HEK293 (cell line): ENCODE measurements around the gene CENPVL1.
A peak's percentile ranks its signal among the peaks of the same experiment; 100 is the strongest.

Experiments used
- EGR2 ChIP-seq: fragments of 450-650 bp; formaldehyde crosslinking; IDR thresholded peaks from 2 replicates; pipeline ENCODE4 v1.5.1; 2016; ENCODE audit warnings: low read depth, missing biosample characterization, missing genetic modification characterization
- MZF1 ChIP-seq: fragments of 450-650 bp; formaldehyde crosslinking; IDR thresholded peaks from 2 replicates; pipeline ENCODE4 v1.5.1; 2017; ENCODE audit warnings: missing biosample characterization, missing genetic modification characterization, borderline replicate concordance
- SCRT2 ChIP-seq: fragments of 450-650 bp; formaldehyde crosslinking; IDR thresholded peaks from 2 replicates; pipeline ENCODE4 v1.5.1; 2016; ENCODE audit warnings: missing biosample characterization, missing genetic modification characterization
- SETDB1 ChIP-seq: IDR thresholded peaks from one replicate; pipeline ENCODE4 v1.6.1; 2017; ENCODE audit warnings: mild to moderate bottlenecking, low read length, moderate library complexity, mixed read lengths; ENCODE audit not compliant: insufficient read length
- TCF7L2 ChIP-seq: IDR thresholded peaks from 2 replicates; pipeline ENCODE4 v1.6.1; 2011; ENCODE audit warnings: low read depth, mild to moderate bottlenecking, inconsistent platforms, low read length, moderate library complexity, borderline replicate concordance
- ZNF175 ChIP-seq: fragments of 450-650 bp; formaldehyde crosslinking; IDR thresholded peaks from 2 replicates; pipeline ENCODE4 v1.5.1; 2016; ENCODE audit warnings: missing biosample characterization, missing genetic modification characterization
- ZNF184 ChIP-seq: fragments of 450-650 bp; IDR thresholded peaks from 2 replicates; pipeline ENCODE4 v1.5.1; 2018; ENCODE audit warnings: missing biosample characterization, mild to moderate bottlenecking, missing genetic modification characterization
- ZNF211 ChIP-seq: fragments of 450-650 bp; formaldehyde crosslinking; IDR thresholded peaks from 2 replicates; pipeline ENCODE4 v1.5.1; 2016; ENCODE audit warnings: low read depth, missing biosample characterization, missing genetic modification characterization
- ZNF302 ChIP-seq: fragments of 450-650 bp; formaldehyde crosslinking; IDR thresholded peaks from 2 replicates; pipeline ENCODE4 v1.5.1; 2016; ENCODE audit warnings: missing biosample characterization, missing genetic modification characterization, low read depth
- ZNF404 ChIP-seq: fragments of 450-650 bp; formaldehyde crosslinking; IDR thresholded peaks from 2 replicates; pipeline ENCODE4 v1.5.1; 2017; ENCODE audit warnings: missing biosample characterization, missing genetic modification characterization
- ZNF48 ChIP-seq: fragments of 450-650 bp; formaldehyde crosslinking; IDR thresholded peaks from 2 replicates; pipeline ENCODE4 v1.5.1; 2016; ENCODE audit warnings: missing biosample characterization, missing genetic modification characterization
- ZNF501 ChIP-seq: fragments of 450-650 bp; formaldehyde crosslinking; IDR thresholded peaks from 2 replicates; pipeline ENCODE4 v1.5.1; 2016; ENCODE audit warnings: missing biosample characterization, missing genetic modification characterization
- ZNF529 ChIP-seq: fragments of 450-650 bp; formaldehyde crosslinking; IDR thresholded peaks from 2 replicates; pipeline ENCODE4 v1.5.1; 2017; ENCODE audit warnings: missing genetic modification characterization, missing biosample characterization; ENCODE audit not compliant: insufficient replicate concordance
- ZNF544 ChIP-seq: fragments of 450-650 bp; formaldehyde crosslinking; IDR thresholded peaks from 2 replicates; pipeline ENCODE4 v1.5.0; 2017; ENCODE audit warnings: missing biosample characterization, missing genetic modification characterization
- TF ChIP-seq, protein P1 (sequence below): fragments of 450-650 bp; formaldehyde crosslinking; IDR thresholded peaks from 2 replicates; pipeline ENCODE4 v1.5.1; 2016; ENCODE audit warnings: missing biosample characterization, missing genetic modification characterization, borderline replicate concordance
- TF ChIP-seq, protein P2 (sequence below): fragments of 450-650 bp; formaldehyde crosslinking; conservative IDR thresholded peaks from 2 replicates; pipeline ENCODE4 v1.5.1; 2016; ENCODE audit warnings: low read depth, missing biosample characterization, missing genetic modification characterization
- TF ChIP-seq, protein P3 (sequence below): fragments of 450-650 bp; formaldehyde crosslinking; IDR thresholded peaks from 2 replicates; pipeline ENCODE4 v1.5.1; 2016; ENCODE audit warnings: missing biosample characterization, missing genetic modification characterization
- TF ChIP-seq, protein P4 (sequence below): fragments of 450-650 bp; formaldehyde crosslinking; IDR thresholded peaks from 2 replicates; pipeline ENCODE4 v1.5.1; 2016; ENCODE audit warnings: missing biosample characterization, missing genetic modification characterization, borderline replicate concordance
- TF ChIP-seq, protein P5 (sequence below): fragments of 450-650 bp; formaldehyde crosslinking; optimal IDR thresholded peaks from 2 replicates; pipeline ENCODE3; 2016; ENCODE audit warnings: missing biosample characterization, mild to moderate bottlenecking, missing genetic modification characterization
- TF ChIP-seq, protein P6 (sequence below): fragments of 450-650 bp; IDR thresholded peaks from 2 replicates; pipeline ENCODE4 v1.5.1; 2018; ENCODE audit warnings: missing biosample characterization, missing genetic modification characterization

The CENPVL1 gene

DNA sequence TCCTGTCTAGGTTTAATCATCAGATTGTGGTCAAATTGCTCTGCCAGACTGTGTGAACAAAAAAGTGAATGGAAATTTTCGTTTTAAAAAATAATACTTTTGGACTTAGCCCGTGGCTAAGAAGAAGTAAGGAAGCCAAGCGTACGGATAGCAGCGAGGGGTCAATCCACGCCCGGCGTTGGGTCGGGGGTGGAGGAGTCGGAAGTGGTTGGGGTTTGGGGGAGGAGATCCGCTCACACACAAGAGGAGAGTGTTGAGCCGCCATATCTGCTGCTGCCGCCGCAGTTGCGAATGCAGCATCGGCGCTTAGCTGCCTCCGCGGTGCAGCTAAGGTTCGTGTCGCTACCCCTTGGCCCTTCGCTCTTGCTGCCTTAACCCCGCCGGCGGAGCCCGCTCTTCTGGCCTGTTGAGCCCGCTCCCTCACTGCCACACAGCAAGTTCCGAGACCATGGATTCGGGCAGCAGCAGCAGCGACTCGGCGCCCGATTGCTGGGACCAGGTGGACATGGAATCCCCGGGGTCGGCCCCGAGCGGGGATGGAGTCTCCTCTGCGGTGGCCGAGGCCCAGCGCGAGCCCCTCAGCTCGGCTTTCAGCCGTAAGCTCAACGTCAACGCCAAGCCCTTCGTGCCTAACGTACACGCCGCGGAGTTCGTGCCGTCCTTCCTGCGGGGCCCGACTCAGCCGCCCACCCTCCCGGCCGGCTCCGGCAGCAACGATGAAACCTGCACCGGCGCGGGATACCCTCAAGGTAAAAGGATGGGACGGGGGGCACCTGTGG, 33.1 kb downstream of the CENPVL1 start, which contains the start of gene GSPT2 (continued):
- TF ChIP-seq, protein P1, sequence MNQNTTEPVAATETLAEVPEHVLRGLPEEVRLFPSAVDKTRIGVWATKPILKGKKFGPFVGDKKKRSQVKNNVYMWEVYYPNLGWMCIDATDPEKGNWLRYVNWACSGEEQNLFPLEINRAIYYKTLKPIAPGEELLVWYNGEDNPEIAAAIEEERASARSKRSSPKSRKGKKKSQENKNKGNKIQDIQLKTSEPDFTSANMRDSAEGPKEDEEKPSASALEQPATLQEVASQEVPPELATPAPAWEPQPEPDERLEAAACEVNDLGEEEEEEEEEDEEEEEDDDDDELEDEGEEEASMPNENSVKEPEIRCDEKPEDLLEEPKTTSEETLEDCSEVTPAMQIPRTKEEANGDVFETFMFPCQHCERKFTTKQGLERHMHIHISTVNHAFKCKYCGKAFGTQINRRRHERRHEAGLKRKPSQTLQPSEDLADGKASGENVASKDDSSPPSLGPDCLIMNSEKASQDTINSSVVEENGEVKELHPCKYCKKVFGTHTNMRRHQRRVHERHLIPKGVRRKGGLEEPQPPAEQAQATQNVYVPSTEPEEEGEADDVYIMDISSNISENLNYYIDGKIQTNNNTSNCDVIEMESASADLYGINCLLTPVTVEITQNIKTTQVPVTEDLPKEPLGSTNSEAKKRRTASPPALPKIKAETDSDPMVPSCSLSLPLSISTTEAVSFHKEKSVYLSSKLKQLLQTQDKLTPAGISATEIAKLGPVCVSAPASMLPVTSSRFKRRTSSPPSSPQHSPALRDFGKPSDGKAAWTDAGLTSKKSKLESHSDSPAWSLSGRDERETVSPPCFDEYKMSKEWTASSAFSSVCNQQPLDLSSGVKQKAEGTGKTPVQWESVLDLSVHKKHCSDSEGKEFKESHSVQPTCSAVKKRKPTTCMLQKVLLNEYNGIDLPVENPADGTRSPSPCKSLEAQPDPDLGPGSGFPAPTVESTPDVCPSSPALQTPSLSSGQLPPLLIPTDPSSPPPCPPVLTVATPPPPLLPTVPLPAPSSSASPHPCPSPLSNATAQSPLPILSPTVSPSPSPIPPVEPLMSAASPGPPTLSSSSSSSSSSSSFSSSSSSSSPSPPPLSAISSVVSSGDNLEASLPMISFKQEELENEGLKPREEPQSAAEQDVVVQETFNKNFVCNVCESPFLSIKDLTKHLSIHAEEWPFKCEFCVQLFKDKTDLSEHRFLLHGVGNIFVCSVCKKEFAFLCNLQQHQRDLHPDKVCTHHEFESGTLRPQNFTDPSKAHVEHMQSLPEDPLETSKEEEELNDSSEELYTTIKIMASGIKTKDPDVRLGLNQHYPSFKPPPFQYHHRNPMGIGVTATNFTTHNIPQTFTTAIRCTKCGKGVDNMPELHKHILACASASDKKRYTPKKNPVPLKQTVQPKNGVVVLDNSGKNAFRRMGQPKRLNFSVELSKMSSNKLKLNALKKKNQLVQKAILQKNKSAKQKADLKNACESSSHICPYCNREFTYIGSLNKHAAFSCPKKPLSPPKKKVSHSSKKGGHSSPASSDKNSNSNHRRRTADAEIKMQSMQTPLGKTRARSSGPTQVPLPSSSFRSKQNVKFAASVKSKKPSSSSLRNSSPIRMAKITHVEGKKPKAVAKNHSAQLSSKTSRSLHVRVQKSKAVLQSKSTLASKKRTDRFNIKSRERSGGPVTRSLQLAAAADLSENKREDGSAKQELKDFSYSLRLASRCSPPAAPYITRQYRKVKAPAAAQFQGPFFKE (tag by site-specific recombination) = no peak
- TF ChIP-seq TCF7L2 = no peak
- TF ChIP-seq, protein P2, sequence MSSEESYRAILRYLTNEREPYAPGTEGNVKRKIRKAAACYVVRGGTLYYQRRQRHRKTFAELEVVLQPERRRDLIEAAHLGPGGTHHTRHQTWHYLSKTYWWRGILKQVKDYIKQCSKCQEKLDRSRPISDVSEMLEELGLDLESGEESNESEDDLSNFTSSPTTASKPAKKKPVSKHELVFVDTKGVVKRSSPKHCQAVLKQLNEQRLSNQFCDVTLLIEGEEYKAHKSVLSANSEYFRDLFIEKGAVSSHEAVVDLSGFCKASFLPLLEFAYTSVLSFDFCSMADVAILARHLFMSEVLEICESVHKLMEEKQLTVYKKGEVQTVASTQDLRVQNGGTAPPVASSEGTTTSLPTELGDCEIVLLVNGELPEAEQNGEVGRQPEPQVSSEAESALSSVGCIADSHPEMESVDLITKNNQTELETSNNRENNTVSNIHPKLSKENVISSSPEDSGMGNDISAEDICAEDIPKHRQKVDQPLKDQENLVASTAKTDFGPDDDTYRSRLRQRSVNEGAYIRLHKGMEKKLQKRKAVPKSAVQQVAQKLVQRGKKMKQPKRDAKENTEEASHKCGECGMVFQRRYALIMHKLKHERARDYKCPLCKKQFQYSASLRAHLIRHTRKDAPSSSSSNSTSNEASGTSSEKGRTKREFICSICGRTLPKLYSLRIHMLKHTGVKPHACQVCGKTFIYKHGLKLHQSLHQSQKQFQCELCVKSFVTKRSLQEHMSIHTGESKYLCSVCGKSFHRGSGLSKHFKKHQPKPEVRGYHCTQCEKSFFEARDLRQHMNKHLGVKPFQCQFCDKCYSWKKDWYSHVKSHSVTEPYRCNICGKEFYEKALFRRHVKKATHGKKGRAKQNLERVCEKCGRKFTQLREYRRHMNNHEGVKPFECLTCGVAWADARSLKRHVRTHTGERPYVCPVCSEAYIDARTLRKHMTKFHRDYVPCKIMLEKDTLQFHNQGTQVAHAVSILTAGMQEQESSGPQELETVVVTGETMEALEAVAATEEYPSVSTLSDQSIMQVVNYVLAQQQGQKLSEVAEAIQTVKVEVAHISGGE = peak; percentile 38; the same call in 1 of the 2 replicates
- no peak for TF ChIP-seq MZF1 (tag by site-specific recombination)
- peak; percentile 67; the same call in 1 of the 2 replicates for TF ChIP-seq SCRT2 (tag by site-specific recombination)
- no peak for TF ChIP-seq ZNF302 (tag by site-specific recombination)
- TF ChIP-seq ZNF529 (tag by site-specific recombination) = no peak
- TF ChIP-seq, protein P3, sequence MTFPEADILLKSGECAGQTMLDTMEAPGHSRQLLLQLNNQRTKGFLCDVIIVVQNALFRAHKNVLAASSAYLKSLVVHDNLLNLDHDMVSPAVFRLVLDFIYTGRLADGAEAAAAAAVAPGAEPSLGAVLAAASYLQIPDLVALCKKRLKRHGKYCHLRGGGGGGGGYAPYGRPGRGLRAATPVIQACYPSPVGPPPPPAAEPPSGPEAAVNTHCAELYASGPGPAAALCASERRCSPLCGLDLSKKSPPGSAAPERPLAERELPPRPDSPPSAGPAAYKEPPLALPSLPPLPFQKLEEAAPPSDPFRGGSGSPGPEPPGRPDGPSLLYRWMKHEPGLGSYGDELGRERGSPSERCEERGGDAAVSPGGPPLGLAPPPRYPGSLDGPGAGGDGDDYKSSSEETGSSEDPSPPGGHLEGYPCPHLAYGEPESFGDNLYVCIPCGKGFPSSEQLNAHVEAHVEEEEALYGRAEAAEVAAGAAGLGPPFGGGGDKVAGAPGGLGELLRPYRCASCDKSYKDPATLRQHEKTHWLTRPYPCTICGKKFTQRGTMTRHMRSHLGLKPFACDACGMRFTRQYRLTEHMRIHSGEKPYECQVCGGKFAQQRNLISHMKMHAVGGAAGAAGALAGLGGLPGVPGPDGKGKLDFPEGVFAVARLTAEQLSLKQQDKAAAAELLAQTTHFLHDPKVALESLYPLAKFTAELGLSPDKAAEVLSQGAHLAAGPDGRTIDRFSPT (tag by site-specific recombination) = no peak
- TF ChIP-seq ZNF501 (tag by site-specific recombination) = no peak
- TF ChIP-seq SETDB1 = peak; percentile 71
- TF ChIP-seq, protein P4, sequence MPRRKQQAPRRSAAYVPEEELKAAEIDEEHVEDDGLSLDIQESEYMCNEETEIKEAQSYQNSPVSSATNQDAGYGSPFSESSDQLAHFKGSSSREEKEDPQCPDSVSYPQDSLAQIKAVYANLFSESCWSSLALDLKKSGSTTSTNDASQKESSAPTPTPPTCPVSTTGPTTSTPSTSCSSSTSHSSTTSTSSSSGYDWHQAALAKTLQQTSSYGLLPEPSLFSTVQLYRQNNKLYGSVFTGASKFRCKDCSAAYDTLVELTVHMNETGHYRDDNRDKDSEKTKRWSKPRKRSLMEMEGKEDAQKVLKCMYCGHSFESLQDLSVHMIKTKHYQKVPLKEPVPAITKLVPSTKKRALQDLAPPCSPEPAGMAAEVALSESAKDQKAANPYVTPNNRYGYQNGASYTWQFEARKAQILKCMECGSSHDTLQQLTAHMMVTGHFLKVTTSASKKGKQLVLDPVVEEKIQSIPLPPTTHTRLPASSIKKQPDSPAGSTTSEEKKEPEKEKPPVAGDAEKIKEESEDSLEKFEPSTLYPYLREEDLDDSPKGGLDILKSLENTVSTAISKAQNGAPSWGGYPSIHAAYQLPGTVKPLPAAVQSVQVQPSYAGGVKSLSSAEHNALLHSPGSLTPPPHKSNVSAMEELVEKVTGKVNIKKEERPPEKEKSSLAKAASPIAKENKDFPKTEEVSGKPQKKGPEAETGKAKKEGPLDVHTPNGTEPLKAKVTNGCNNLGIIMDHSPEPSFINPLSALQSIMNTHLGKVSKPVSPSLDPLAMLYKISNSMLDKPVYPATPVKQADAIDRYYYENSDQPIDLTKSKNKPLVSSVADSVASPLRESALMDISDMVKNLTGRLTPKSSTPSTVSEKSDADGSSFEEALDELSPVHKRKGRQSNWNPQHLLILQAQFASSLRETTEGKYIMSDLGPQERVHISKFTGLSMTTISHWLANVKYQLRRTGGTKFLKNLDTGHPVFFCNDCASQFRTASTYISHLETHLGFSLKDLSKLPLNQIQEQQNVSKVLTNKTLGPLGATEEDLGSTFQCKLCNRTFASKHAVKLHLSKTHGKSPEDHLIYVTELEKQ = no peak
- TF ChIP-seq ZNF211 (tag by site-specific recombination) = no peak
- TF ChIP-seq EGR2 (tag by site-specific recombination) = peak; percentile 28; the same call in 1 of the 2 replicates
- TF ChIP-seq, protein P5, sequence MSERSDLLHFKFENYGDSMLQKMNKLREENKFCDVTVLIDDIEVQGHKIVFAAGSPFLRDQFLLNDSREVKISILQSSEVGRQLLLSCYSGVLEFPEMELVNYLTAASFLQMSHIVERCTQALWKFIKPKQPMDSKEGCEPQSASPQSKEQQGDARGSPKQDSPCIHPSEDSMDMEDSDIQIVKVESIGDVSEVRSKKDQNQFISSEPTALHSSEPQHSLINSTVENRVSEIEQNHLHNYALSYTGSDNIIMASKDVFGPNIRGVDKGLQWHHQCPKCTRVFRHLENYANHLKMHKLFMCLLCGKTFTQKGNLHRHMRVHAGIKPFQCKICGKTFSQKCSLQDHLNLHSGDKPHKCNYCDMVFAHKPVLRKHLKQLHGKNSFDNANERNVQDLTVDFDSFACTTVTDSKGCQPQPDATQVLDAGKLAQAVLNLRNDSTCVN = no peak
- TF ChIP-seq, protein P6, sequence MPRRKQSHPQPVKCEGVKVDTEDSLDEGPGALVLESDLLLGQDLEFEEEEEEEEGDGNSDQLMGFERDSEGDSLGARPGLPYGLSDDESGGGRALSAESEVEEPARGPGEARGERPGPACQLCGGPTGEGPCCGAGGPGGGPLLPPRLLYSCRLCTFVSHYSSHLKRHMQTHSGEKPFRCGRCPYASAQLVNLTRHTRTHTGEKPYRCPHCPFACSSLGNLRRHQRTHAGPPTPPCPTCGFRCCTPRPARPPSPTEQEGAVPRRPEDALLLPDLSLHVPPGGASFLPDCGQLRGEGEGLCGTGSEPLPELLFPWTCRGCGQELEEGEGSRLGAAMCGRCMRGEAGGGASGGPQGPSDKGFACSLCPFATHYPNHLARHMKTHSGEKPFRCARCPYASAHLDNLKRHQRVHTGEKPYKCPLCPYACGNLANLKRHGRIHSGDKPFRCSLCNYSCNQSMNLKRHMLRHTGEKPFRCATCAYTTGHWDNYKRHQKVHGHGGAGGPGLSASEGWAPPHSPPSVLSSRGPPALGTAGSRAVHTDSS (tag by site-specific recombination) = no peak
- no peak for TF ChIP-seq ZNF175
- TF ChIP-seq ZNF404 (tag by site-specific recombination) = no peak
- no peak for TF ChIP-seq ZNF544 (tag by site-specific recombination)
- no peak for TF ChIP-seq ZNF48 (tag by site-specific recombination)
- no peak for TF ChIP-seq ZNF184
